ENCODE data around the gene F10.

DNA sequence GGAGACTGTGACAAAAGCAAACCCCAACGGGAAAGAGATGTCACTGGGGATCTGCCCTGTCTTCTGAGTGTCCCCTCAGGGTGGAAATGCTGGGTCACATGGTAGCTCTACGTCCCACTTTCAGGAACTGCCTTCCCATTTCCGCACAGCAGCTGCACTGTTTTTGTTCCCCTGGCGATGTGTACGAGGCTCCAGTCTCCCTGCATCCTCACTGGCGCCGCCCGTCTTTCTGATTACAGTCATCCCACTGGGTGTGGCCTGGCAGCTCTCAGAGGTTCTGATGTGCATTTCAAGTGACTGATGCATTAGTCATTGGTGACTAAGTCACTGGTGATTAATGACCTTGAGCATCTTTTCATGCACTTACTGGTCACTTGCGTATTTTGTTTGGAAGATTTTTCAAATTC, 64.7 kb downstream of the F10 start:
- peak; percentile 39; the same call in 1 of the 2 replicates for TF ChIP-seq TAF1 (IDR thresholded peaks at IDR 0.05; ENCODE audit: borderline replicate concordance, low read depth, low read length)
- TF ChIP-seq FOXM1 (IDR thresholded peaks at IDR 0.05; ENCODE audit: low read depth), result peak; percentile 55; the same call in 1 of the 2 replicates
- peak in 1 of 2 experiments; percentile 92; a peak in 2 of 4 replicates for TF ChIP-seq EP300 (IDR thresholded peaks at IDR 0.05; ENCODE audit: borderline replicate concordance in 1 of 2, low read depth in 1 of 2, low read length in 1 of 2)
- TF ChIP-seq, protein P1, sequence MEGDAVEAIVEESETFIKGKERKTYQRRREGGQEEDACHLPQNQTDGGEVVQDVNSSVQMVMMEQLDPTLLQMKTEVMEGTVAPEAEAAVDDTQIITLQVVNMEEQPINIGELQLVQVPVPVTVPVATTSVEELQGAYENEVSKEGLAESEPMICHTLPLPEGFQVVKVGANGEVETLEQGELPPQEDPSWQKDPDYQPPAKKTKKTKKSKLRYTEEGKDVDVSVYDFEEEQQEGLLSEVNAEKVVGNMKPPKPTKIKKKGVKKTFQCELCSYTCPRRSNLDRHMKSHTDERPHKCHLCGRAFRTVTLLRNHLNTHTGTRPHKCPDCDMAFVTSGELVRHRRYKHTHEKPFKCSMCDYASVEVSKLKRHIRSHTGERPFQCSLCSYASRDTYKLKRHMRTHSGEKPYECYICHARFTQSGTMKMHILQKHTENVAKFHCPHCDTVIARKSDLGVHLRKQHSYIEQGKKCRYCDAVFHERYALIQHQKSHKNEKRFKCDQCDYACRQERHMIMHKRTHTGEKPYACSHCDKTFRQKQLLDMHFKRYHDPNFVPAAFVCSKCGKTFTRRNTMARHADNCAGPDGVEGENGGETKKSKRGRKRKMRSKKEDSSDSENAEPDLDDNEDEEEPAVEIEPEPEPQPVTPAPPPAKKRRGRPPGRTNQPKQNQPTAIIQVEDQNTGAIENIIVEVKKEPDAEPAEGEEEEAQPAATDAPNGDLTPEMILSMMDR (IDR thresholded peaks at IDR 0.05), result no peak; the same call in 1 of the 2 replicates
- TF ChIP-seq RXRA (IDR thresholded peaks at IDR 0.05; ENCODE audit: borderline replicate concordance, low read depth), result peak; percentile 65; the same call in 1 of the 2 replicates
- TF ChIP-seq, protein P2, sequence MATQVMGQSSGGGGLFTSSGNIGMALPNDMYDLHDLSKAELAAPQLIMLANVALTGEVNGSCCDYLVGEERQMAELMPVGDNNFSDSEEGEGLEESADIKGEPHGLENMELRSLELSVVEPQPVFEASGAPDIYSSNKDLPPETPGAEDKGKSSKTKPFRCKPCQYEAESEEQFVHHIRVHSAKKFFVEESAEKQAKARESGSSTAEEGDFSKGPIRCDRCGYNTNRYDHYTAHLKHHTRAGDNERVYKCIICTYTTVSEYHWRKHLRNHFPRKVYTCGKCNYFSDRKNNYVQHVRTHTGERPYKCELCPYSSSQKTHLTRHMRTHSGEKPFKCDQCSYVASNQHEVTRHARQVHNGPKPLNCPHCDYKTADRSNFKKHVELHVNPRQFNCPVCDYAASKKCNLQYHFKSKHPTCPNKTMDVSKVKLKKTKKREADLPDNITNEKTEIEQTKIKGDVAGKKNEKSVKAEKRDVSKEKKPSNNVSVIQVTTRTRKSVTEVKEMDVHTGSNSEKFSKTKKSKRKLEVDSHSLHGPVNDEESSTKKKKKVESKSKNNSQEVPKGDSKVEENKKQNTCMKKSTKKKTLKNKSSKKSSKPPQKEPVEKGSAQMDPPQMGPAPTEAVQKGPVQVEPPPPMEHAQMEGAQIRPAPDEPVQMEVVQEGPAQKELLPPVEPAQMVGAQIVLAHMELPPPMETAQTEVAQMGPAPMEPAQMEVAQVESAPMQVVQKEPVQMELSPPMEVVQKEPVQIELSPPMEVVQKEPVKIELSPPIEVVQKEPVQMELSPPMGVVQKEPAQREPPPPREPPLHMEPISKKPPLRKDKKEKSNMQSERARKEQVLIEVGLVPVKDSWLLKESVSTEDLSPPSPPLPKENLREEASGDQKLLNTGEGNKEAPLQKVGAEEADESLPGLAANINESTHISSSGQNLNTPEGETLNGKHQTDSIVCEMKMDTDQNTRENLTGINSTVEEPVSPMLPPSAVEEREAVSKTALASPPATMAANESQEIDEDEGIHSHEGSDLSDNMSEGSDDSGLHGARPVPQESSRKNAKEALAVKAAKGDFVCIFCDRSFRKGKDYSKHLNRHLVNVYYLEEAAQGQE (IDR thresholded peaks at IDR 0.05; ENCODE audit: low read depth, low read length), result peak; percentile 59; the same call in 1 of the 2 replicates
- no peak for TF ChIP-seq MXI1 (IDR thresholded peaks at IDR 0.05; ENCODE audit: low read depth, low read length)
- no peak for TF ChIP-seq GATA2 (CRISPR knock-in tag; IDR thresholded peaks at IDR 0.05)
- TF ChIP-seq ELF1 (IDR thresholded peaks at IDR 0.05), result 0 out of 2 replicates have a peak, but pooled peaks have one; percentile 49
- no peak for TF ChIP-seq RAD21 (IDR thresholded peaks at IDR 0.05; ENCODE audit: low read length)
- TF ChIP-seq YY1 (IDR thresholded peaks at IDR 0.05; ENCODE audit: low read depth), result no peak
- TF ChIP-seq JUND (IDR thresholded peaks at IDR 0.05), result peak; percentile 99
